Fibroblast of the aortic adventitia (primary cell): ENCODE measurements around the gene KYAT1. TPM values are rescaled to one million over a fixed set of nuclear protein-coding genes. Genes with fewer than 3 reads are reported as not detected.

ENCODE experiments used
- DNase-seq: peaks from one replicate; pipeline ENCODE4 v3.0.0-alpha.2; 2010; ENCODE audit warnings: low read depth
- H3K4me3 ChIP-seq: 2 replicates; pipeline ENCODE4 v1.5.1; 2011; ENCODE audit warnings: low read depth, mild to moderate bottlenecking, control low read depth, low read length, moderate library complexity
- CTCF ChIP-seq: IDR thresholded peaks from 2 replicates; pipeline ENCODE4 v1.5.1; 2011; ENCODE audit warnings: mild to moderate bottlenecking, low read length, control low read depth, inconsistent platforms; ENCODE audit not compliant: insufficient read depth
- total RNA-seq: library from RNA; depleted of rRNA; stranded (reverse); fragments of >200 nt; gene quantifications from 2 replicates; pipeline ENCODE4 v1.2.3, GENCODE V29; 2012; ENCODE audit warnings: low replicate concordance

Gene KYAT1
- total RNA-seq, 1 donor = 6.8 TPM

- no peak for DNase-seq
- TF ChIP-seq CTCF = no peak
- H3K4me3 ChIP-seq = peak overlapping the region; percentile 89
These were observed 52.9 kb downstream of the KYAT1 start for GRCh38 chr9:128828719-128829452.

GRCh38 chr9:128828267-128828666 is 53.5 kb downstream of the KYAT1 start:
- DNase-seq = no peak
- TF ChIP-seq CTCF = no peak
- peak overlapping the region; percentile 89 for H3K4me3 ChIP-seq

GRCh38 chr9:128825923-128826700 is 55.6 kb downstream of the KYAT1 start:
- DNase-seq = no peak
- H3K4me3 ChIP-seq = no peak overlapping the region
- no peak for TF ChIP-seq CTCF

GRCh38 chr9:128824911-128825310 is 56.8 kb downstream of the KYAT1 start:
- TF ChIP-seq CTCF = no peak
- no peak for DNase-seq
- H3K4me3 ChIP-seq = no peak overlapping the region

- DNase-seq = no peak
- TF ChIP-seq CTCF = no peak
- no peak overlapping the region for H3K4me3 ChIP-seq
These were observed 57.8 kb downstream of the KYAT1 start for GRCh38 chr9:128823903-128824406.

GRCh38 chr9:128823362-128823902 is 58.3 kb downstream of the KYAT1 start:
- DNase-seq = no peak
- no peak for TF ChIP-seq CTCF
- H3K4me3 ChIP-seq = no peak overlapping the region
